ENCODE results near the gene GRK3.
A peak's percentile ranks its signal among the peaks of the same experiment; 100 is the strongest.
"Not testable (repeated sequence)": the region's sequence is repeated elsewhere in the genome, so short reads cannot be mapped to it uniquely, and the experiment has no call there.

Gene GRK3

GRCh38 chr22:25552405-25552804, 12.1 kb upstream of the GRK3 start:
- DNase-seq = not testable (repeated sequence)

GRCh38 chr22:25553131-25553530, 11.3 kb upstream of the GRK3 start:
- DNase-seq = no peak

GRCh38 chr22:25554238-25554671, 10.2 kb upstream of the GRK3 start:
- no peak for DNase-seq

- no peak for DNase-seq
Measured at GRCh38 chr22:25554689-25555088, 9.8 kb upstream of the GRK3 start.

GRCh38 chr22:25555586-25555985, 8.9 kb upstream of the GRK3 start:
- DNase-seq = no peak

- DNase-seq = no peak
Measured at GRCh38 chr22:25557218-25557617, 7.3 kb upstream of the GRK3 start.

- DNase-seq = no peak
Measured at GRCh38 chr22:25558341-25558740, 6.1 kb upstream of the GRK3 start.

GRCh38 chr22:25559910-25560309, 4.6 kb upstream of the GRK3 start:
- DNase-seq = not testable (repeated sequence)

GRCh38 chr22:25561182-25561581, 3.3 kb upstream of the GRK3 start:
- DNase-seq = not testable (repeated sequence)

- not testable (repeated sequence) for DNase-seq
Measured at GRCh38 chr22:25561927-25562326, 2.5 kb upstream of the GRK3 start.

GRCh38 chr22:25562966-25563760, 1.3 kb upstream of the GRK3 start:
- not testable (repeated sequence) for DNase-seq

- DNase-seq = peak; percentile 2 to 9
Measured at GRCh38 chr22:25563761-25564319, 635 bp upstream of the GRK3 start.

- no peak for DNase-seq
Measured at GRCh38 chr22:25564979-25565677, 653 bp downstream of the GRK3 start.

- DNase-seq = no peak
Measured at GRCh38 chr22:25566186-25566897, 1.9 kb downstream of the GRK3 start.

GRCh38 chr22:25566898-25567235, 2.4 kb downstream of the GRK3 start:
- DNase-seq = no peak

- DNase-seq = no peak
Measured at GRCh38 chr22:25567251-25567675, 2.8 kb downstream of the GRK3 start.

- not testable (repeated sequence) for DNase-seq
Measured at GRCh38 chr22:25568066-25568465, 3.6 kb downstream of the GRK3 start.

GRCh38 chr22:25569361-25569760, 4.9 kb downstream of the GRK3 start:
- no peak for DNase-seq

- no peak for DNase-seq
Measured at GRCh38 chr22:25569983-25570382, 5.5 kb downstream of the GRK3 start.

- DNase-seq = no peak
Measured at GRCh38 chr22:25570486-25570885, 6.0 kb downstream of the GRK3 start.

- not testable (repeated sequence) for DNase-seq
Measured at GRCh38 chr22:25571969-25572707, 7.7 kb downstream of the GRK3 start.

GRCh38 chr22:25572708-25573171, 8.3 kb downstream of the GRK3 start:
- no peak for DNase-seq
